Neural cell (in vitro differentiated cells): ENCODE measurements around the gene TMC1.

Source experiments
- CTCF ChIP-seq: fragments of 450-650 bp; IDR thresholded peaks from 2 replicates; pipeline ENCODE4 v1.5.1; 2014; ENCODE audit warnings: antibody characterized with exemption, mild to moderate bottlenecking, moderate library complexity; ENCODE audit not compliant: poor library complexity, severe bottlenecking
- MXI1 ChIP-seq: fragments of 450-650 bp; conservative IDR thresholded peaks from 2 replicates; pipeline ENCODE4 v1.6.1; 2014; ENCODE audit warnings: antibody characterized with exemption, mild to moderate bottlenecking; ENCODE audit not compliant: poor library complexity, severe bottlenecking
- POLR2AphosphoS5 ChIP-seq: IDR thresholded peaks from 2 replicates; pipeline ENCODE4 v1.6.1; 2012
- TF ChIP-seq, protein P1 (sequence below): IDR thresholded peaks from 2 replicates; pipeline ENCODE4 v1.6.1; 2012; ENCODE audit warnings: borderline replicate concordance

- TF ChIP-seq MXI1 = no peak
- no peak for TF ChIP-seq CTCF
- TF ChIP-seq, protein P1, sequence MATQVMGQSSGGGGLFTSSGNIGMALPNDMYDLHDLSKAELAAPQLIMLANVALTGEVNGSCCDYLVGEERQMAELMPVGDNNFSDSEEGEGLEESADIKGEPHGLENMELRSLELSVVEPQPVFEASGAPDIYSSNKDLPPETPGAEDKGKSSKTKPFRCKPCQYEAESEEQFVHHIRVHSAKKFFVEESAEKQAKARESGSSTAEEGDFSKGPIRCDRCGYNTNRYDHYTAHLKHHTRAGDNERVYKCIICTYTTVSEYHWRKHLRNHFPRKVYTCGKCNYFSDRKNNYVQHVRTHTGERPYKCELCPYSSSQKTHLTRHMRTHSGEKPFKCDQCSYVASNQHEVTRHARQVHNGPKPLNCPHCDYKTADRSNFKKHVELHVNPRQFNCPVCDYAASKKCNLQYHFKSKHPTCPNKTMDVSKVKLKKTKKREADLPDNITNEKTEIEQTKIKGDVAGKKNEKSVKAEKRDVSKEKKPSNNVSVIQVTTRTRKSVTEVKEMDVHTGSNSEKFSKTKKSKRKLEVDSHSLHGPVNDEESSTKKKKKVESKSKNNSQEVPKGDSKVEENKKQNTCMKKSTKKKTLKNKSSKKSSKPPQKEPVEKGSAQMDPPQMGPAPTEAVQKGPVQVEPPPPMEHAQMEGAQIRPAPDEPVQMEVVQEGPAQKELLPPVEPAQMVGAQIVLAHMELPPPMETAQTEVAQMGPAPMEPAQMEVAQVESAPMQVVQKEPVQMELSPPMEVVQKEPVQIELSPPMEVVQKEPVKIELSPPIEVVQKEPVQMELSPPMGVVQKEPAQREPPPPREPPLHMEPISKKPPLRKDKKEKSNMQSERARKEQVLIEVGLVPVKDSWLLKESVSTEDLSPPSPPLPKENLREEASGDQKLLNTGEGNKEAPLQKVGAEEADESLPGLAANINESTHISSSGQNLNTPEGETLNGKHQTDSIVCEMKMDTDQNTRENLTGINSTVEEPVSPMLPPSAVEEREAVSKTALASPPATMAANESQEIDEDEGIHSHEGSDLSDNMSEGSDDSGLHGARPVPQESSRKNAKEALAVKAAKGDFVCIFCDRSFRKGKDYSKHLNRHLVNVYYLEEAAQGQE = no peak
- TF ChIP-seq POLR2AphosphoS5 = no peak
Observed at GRCh38 chr9:72635197-72635596, 113.8 kb downstream of the TMC1 start.
